Hepatic stellate cell (primary cell): ENCODE measurements around the gene GPNMB.
"Not testable (repeated sequence)": the region's sequence is repeated elsewhere in the genome, so short reads cannot be mapped to it uniquely, and the experiment has no call there.

ENCODE experiments used
- DNase-seq: peaks from one replicate; pipeline ENCODE4 v3.0.0; 2011; ENCODE audit warnings: low spot score

Gene GPNMB

GRCh38 chr7:23299770-23300300 lies 53.3 kb downstream of the GPNMB start:
- peak; percentile 16 for DNase-seq

DNA sequence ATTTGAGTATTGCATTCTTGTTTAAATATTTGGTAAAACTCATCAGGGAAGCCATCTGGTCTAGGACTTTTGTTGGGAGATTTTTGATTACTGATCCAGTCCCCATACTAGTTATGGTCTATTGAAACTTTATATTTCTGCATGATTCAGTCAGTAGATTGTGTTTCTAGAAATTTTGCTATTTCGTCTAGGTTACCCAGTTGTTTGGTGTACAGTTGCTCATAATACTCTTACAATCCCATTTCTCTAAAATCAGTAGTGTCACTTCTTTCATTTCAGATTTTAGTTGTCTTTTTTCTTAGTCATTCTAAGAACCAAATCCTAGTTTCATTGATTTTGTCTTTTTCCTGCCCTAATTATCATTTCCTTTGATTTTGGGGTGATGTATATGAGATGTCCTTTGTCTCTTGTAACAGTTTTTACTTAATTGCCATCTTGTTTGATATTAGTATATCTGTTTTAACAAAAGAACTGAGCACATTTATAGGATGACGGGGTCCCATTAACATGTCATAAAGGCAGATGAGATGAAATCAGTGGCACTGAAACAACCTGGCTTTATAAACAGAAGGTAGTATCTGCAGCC lies 60.5 kb downstream of the GPNMB start:
- DNase-seq = no peak

DNA sequence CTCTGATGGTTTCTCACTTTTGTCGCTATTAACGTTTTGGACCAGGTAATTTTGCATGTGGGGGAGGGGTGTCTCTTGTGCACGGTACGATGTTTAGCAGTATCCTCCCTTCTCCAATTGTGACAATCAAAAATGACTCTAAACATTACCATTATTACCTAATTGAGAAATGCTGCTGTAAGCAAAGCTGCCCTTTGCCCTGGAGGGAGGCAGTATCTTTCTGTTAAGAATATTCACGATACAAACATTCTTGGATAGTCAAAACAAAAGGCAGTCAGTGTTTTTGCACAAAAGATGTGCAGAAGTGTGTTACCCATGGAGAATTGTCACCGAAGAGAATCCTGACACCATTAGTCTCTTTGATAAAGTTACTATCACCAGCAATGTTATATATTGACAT lies 62.2 kb downstream of the GPNMB start:
- no peak for DNase-seq

DNA sequence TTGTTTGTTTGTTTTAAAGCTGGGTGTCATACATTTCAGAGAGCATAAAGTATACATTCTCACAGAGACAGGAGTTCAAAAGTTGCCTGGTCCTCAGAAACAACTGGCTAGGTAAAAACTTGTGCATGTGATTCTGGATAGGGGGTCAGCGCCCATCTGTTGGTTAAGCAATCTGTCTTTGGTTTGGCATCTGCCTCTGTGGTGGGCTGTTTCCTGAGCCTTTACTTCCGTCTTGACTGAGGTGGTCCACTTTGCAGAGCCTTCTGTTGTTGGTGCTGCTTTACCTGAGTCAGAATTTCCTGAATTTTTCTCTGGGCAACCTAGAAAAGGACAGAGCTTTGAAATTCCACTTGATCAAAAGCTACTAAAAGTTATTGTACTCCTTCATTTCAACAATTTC lies 65.6 kb downstream of the GPNMB start:
- not testable (repeated sequence) for DNase-seq

DNA sequence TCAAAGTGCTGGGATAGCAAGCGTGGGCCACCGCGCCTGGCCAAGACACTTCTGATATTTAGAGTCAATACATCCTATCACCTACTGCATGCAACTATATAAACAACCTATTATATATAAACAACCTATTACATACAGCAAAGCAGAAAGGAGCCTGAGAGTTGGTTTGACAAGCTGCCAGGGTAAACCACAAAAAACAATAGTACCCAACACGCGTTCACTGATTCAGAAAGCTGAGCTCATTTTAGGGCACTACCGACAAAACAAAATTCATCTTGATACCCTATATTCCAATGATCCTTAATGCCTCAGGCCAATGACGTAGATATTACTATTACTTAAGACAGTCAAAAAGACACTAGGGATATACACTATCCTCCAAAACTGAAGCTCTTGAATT lies 68.8 kb downstream of the GPNMB start:
- no peak for DNase-seq
